Measurements from ENCODE around the gene MSL3B.

MSL3B gene

DNA sequence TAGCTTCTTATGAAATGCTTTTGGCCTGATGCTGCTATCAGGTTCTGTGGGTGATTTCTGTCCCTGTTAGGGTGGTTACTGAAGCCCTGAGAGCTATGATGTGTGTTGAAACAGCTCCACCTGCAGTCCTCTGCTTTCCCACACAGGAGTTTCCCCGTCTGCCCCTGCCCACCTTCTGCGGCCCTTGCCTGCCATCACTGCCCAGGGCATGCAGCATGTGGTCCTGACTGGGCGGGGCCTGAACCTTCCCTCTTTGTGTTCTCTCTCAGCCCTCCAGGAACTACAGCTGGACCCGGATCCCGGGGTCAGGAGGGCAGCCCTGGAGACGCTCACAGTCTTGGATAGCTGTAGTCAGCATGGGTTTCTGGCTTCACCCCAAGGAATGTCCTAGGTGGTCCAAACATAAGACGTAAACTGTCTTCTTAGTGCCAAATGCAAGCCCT is 35.3 kb downstream of the MSL3B start:
- no peaks in the 10 kb centered on the region for H3K27me3 Mint-ChIP-seq (ENCODE audit: low read depth)
- no peaks in the 10 kb centered on the region for H3K9me3 Mint-ChIP-seq
- H3K27ac Mint-ChIP-seq: no peak overlapping the region
- H3K4me1 Mint-ChIP-seq (ENCODE audit: low read depth): peaks cover 3% of the 10 kb centered on the region
- H3K4me3 Mint-ChIP-seq: no peak overlapping the region
- H3K36me3 Mint-ChIP-seq (ENCODE audit: low read depth): peaks cover 24% of the 10 kb centered on the region

DNA sequence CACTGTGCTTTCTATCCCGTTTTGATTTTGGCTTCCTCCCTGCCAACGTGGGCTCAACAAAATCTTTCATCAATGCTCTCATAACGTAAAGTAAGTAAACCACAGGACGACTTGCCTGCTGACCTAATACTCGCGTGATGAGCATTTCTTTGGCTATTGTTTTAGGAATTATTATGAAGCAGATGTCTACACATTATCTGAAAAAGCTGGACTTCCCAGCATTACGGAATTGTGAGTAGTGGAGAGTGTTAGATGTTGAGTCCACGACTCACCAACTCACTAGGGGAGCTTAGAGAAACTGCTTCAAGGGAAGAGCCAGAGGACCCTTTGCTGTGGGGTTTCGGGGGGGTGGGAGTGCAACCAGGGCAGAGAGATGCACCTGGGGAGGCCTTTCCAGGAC is 35.8 kb downstream of the MSL3B start:
- Mint-ChIP-seq H3K4me1 (ENCODE audit: low read depth) (peaks cover 3% of the 10 kb centered on the region), H3K4me3 (no peak overlapping the region), H3K36me3 (ENCODE audit: low read depth) (peaks cover 19% of the 10 kb centered on the region), H3K27ac (no peak overlapping the region), H3K27me3 (ENCODE audit: low read depth) (no peaks in the 10 kb centered on the region), H3K9me3 (no peaks in the 10 kb centered on the region)

DNA sequence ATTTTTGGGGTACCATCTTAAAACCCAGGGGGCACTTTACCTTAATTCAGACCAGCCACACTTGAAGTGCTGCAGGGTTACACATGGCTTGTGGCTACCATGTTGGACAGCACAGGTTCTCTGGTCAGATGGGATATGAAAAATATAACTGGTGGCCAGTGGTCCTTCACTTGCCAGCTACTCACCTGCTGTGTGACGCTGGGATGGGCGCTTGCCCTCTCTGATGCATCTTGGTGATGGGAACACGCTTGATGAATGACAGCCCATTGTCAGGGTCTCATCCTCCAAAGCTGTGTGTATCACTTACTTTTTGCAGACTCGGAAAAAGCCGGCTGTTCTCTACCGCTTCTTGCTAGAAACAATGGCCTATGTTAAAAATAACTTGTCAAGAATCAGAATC is 36.3 kb downstream of the MSL3B start:
- Mint-ChIP-seq H3K36me3 (ENCODE audit: low read depth) (peaks cover 16% of the 10 kb centered on the region), H3K4me3 (no peak overlapping the region), H3K4me1 (ENCODE audit: low read depth) (no peaks in the 10 kb centered on the region), H3K27ac (no peak overlapping the region), H3K27me3 (ENCODE audit: low read depth) (no peaks in the 10 kb centered on the region), H3K9me3 (no peaks in the 10 kb centered on the region)

DNA sequence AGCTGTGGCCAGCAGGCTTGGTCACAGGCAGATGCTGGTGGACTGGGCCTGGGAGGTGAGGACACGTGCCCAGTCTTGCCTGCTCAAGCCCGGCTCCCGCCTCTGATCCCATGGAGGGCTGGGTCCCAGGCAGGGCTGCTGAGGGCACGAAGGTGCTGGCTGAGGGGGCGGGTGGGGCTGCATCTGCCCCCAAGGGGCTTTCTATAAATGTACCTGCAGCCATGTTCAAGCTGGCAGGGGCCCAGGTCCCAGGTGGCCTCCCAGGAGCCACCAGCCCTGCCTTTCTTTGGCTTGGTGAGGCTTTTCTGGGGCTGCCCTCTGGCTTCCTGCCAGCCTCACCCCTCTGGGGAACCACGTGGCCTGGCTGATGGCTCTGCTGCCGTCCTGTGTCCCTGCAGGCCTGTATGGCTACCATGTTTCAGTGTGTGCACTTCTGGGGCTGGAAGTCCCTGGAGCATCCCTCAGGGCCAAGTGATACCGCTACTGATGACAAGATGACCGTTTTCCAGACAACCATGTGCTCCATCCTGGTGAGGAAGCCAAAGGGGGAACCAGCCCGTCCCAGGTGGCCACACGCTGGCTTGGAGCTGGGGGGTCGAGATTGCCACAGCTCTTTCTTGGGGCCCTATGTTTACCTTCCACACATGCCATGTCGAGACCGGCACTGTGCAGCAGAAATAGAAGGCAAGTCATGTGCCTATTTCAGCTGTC is 37.0 kb downstream of the MSL3B start:
- peaks cover 2% of the 10 kb centered on the region for H3K27me3 Mint-ChIP-seq (ENCODE audit: low read depth)
- no peak overlapping the region for H3K27ac Mint-ChIP-seq
- H3K36me3 Mint-ChIP-seq (ENCODE audit: low read depth): peaks cover 11% of the 10 kb centered on the region
- H3K4me3 Mint-ChIP-seq: no peak overlapping the region
- no peaks in the 10 kb centered on the region for H3K9me3 Mint-ChIP-seq
- no peaks in the 10 kb centered on the region for H3K4me1 Mint-ChIP-seq (ENCODE audit: low read depth)

DNA sequence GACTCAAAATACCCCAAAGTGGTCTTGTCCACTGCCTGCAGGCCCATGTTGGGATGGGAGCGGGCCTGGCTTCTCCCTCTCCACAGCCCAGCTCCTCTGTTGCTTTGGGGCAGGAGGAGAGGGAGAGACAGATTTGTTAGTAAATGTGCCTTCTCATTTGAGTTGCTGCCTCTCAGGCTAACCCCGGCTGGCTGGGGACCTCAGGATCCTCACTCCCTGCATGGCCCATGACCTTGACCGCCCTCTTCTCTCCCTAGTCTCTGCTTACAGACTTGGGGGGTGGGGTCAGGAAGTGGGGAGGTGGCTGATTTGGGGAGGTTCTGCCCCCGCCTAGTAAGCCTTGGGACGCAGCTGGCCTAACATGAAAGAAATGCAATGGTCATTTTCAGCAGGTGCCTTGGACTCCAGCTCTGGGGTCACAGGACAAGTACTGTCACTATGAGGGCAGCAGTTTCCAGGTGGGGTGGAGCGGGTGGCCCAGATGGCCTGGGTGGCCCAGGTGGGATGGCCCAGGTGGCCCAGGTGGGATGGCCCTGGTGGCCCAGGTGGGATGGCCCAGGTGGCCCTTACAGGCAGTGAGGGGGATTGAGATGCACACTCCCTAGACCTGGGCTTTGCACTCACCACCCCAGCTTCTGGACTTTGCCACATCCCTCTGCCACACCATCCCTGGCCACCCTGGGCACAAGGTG is 37.9 kb downstream of the MSL3B start:
- Mint-ChIP-seq H3K4me3 (no peak overlapping the region), H3K4me1 (ENCODE audit: low read depth) (no peaks in the 10 kb centered on the region), H3K27ac (no peak overlapping the region), H3K27me3 (ENCODE audit: low read depth) (peaks cover 8% of the 10 kb centered on the region), H3K36me3 (ENCODE audit: low read depth) (peaks cover 9% of the 10 kb centered on the region), H3K9me3 (no peaks in the 10 kb centered on the region)

DNA sequence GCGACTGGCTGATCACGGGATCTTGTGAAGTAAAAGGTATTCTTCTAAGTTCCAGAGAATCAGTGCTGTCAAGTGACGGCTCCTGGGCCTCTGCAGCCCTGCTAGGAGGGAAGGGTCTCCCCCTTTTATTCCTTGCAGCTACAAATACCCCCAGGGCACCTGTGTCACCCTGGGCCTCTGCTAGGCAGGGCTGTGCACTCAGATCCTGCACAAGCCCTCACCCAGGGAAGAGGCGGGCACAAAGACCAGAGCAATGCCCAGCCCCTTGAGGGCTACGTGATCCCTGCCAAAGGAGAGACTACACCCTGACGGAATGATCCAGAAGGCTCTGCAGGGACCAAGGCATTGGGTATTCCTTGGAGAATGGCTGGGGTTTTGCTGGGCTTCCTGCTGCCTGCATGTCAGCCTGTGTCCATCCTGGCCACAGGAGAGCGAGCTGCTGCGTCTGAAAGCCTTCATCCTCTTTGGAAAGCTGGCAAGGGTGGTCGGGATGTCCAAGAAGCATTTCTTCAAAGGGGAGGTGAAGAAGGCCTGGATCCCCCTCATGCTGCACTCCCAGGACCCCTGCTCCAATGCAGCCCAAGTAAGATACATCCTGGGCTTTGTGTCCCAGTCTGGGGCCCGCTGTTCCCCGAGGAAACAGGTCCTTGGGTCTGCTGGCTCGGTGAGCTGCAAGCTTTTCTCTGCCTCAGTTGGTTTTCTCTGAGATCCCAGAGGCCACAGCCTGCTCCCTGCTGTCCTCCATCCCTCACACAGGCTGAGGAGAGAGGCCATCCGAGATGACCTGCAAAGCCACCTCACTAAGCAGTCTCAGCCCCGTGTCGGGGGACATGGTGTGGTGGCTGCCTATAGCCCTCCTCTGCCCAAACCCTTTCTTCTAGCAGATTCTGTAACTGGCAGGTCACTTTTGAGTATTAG is 38.7 kb downstream of the MSL3B start:
- no peak overlapping the region for H3K4me3 Mint-ChIP-seq
- H3K27ac Mint-ChIP-seq: no peak overlapping the region
- H3K9me3 Mint-ChIP-seq: no peaks in the 10 kb centered on the region
- peaks cover 2% of the 10 kb centered on the region for H3K36me3 Mint-ChIP-seq (ENCODE audit: low read depth)
- no peaks in the 10 kb centered on the region for H3K4me1 Mint-ChIP-seq (ENCODE audit: low read depth)
- H3K27me3 Mint-ChIP-seq (ENCODE audit: low read depth): peaks cover 12% of the 10 kb centered on the region

DNA sequence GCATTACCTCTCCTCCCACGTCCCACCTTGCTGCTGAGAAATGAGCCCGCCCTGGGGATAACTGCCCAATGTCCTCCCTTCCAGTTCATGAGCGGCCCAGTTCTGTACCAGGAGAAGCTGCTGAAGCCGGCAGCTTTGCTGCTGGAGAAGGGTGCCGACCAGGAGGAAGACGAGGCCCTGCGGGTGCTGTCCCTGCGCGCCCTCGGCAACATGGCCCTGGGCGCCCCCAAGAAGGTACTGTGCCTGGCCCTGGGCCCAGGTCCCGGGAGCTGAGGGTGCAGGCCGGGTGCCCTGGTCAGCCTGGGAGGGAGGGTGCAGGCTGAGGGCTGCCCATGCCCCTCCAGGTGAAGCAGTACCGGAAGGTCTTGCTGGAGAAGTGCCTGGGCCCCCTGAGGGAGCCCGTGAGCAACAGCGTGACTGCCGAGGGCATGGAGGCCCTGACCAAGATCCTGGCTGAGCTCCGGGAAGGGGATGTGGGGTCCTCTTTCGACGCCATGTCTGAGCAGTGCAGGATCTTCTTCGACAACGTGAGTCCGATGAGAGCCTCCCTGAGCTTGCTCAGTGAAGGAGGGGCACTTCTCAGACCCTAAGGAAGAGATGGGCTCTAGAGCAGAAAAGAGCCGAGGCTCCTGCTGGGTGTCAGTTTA is 39.5 kb downstream of the MSL3B start:
- Mint-ChIP-seq H3K36me3 (ENCODE audit: low read depth) (no peaks in the 10 kb centered on the region), H3K27ac (no peak overlapping the region), H3K4me1 (ENCODE audit: low read depth) (no peaks in the 10 kb centered on the region), H3K9me3 (no peaks in the 10 kb centered on the region), H3K27me3 (ENCODE audit: low read depth) (peaks cover 12% of the 10 kb centered on the region), H3K4me3 (no peak overlapping the region)

DNA sequence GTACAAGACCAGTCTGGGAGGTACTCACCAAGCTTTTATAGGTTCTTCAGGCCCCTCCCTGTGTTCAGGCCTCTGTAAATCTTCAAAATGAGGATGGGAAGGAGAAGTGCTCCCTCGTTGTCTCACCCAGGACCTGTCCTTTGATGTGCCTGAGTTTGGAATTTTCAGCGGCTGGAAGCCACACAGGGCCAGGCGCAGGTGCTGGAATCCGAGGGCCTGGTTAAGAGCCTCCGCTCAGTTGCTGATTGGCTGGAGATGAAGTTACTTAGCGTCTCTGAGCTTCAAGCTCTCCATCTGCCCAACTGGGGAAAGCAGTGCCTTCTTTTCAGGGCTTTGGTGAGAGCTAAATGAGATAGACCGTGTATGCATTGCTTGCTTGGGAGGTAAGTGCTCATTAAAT is 43.8 kb downstream of the MSL3B start:
- H3K36me3 Mint-ChIP-seq (ENCODE audit: low read depth): no peaks in the 10 kb centered on the region
- peaks cover 12% of the 10 kb centered on the region for H3K27me3 Mint-ChIP-seq (ENCODE audit: low read depth)
- H3K9me3 Mint-ChIP-seq: no peaks in the 10 kb centered on the region
- no peak overlapping the region for H3K27ac Mint-ChIP-seq
- H3K4me3 Mint-ChIP-seq: no peak overlapping the region
- no peaks in the 10 kb centered on the region for H3K4me1 Mint-ChIP-seq (ENCODE audit: low read depth)

DNA sequence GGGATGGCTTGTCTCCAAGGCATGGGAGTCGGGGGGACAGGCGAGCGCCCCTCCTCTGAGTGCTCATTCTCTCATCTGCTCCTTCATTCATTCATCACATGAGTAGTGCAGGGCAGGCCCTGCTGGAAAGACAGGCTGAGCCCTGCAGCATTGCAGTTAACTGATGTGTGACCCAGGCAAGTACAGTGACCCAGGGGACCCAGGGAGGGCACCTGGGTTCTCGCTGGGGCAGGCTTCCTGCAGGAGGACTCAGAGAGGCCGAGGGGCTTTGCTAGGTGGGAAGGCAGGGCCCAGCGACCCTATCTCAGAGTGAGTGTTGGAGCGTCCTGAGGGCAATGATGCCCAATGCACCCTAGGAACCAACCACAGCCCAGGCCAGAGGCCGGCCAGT is 44.5 kb downstream of the MSL3B start:
- Mint-ChIP-seq H3K36me3 (ENCODE audit: low read depth) (no peaks in the 10 kb centered on the region), H3K4me1 (ENCODE audit: low read depth) (no peaks in the 10 kb centered on the region), H3K27ac (no peak overlapping the region), H3K27me3 (ENCODE audit: low read depth) (peaks cover 12% of the 10 kb centered on the region), H3K9me3 (no peaks in the 10 kb centered on the region), H3K4me3 (no peak overlapping the region)

DNA sequence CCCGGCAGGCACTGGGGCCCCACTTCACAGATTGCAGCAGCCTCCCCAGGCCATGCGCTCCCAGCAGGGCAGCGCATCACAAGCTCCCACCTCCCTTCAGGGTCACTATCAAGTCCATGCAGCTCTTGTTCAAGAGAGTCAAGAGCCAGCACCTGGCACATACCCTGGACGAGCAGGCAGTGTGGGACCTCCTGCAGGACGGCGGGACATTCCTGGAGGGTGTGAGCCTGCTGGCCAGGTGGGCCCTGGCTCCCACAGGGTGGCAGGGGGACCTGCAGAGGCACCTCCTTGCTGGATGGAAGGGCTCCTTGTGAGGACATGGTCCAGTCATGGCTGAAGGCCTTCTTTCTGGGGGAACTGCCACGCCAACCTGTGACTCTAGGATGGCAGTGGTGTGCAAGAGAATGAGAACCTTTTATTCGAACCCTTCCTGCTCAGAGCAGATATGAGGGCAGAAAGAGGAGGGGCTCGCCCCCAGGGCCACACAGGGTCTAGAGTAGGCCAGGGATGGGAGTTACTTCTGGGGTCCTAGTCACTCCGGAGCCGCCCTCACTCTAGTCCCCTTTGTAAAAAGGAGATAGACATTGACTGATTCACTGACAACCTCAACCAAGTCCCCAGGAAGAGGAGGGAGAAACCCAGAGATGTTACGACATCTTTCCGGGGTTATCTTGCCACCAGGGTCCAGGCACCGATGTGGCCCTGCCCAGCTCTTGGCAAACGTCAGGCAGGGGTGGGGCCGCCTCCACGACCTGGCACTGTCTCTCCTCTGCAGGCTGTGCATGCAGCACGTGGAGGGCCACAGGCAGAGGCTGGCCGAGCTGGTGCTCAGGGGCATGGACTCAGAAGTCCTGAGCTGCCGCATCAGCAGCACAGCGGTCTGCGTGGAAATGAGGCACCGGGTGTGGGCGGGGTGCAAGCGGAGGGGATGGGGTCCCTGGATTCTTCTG is 45.1 kb downstream of the MSL3B start:
- H3K9me3 Mint-ChIP-seq: no peaks in the 10 kb centered on the region

DNA sequence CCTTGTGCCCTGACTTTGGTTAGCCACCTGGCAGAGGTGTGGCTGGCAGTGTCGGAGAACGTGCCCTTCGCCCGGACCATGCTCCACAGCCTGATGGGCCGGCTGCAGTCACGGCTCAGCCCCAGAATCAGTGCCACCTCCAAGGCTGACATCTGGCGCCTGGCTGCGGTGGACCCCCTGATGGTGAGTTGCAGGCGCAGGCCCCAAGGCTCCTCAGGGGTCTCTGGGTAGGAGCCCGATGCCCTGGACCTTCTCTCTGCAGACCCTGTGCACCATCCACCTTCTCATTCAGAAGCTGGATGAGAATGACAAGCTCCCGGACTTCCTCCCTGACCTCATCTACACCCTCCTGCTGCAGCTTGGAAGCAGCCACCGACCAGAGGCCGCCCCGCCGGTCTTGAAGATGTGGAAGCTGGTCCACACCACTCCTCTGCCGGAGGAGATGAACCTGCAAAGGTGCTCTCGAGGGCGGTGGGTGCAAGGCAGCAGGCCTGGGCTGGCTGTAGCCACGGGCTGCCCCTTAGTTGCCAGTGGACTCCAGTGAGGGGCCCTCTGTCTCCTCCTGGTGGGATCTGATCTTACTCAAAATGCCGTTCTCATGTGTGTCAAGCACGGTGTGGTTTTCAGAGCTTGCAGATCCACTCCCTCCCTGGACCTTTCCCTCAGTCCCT is 46.0 kb downstream of the MSL3B start:
- peaks cover 12% of the 10 kb centered on the region for H3K27me3 Mint-ChIP-seq (ENCODE audit: low read depth)
- H3K4me3 Mint-ChIP-seq: no peak overlapping the region
- no peaks in the 10 kb centered on the region for H3K4me1 Mint-ChIP-seq (ENCODE audit: low read depth)
- no peak overlapping the region for H3K27ac Mint-ChIP-seq
- H3K36me3 Mint-ChIP-seq (ENCODE audit: low read depth): no peaks in the 10 kb centered on the region
- H3K9me3 Mint-ChIP-seq: no peaks in the 10 kb centered on the region

More for the DNA sequence above, 45.1 kb downstream of the MSL3B start:
- Mint-ChIP-seq H3K4me3 (no peak overlapping the region), H3K27me3 (ENCODE audit: low read depth) (peaks cover 12% of the 10 kb centered on the region), H3K4me1 (ENCODE audit: low read depth) (no peaks in the 10 kb centered on the region), H3K27ac (no peak overlapping the region), H3K36me3 (ENCODE audit: low read depth) (no peaks in the 10 kb centered on the region)

DNA sequence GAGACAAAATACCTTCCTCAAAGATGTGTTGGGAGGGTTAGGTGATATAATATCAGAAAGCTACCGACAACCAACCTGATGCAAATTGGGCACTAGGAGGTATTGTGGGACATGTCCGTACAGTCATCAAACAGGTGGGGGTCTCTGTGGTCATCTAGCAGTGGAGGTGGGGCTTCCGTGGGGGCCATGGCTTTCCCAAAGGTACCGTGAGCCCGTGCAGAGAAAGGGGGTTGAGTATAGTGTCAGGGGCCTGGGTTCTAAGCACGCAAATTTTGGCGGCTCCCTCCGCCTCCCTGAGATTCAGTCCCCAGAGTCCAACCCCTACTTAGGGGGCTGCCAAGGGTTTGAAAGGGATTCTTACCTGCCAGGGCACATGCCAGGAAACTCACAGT is 46.5 kb downstream of the MSL3B start:
- Mint-ChIP-seq H3K4me3 (no peak overlapping the region), H3K36me3 (ENCODE audit: low read depth) (no peaks in the 10 kb centered on the region)

DNA sequence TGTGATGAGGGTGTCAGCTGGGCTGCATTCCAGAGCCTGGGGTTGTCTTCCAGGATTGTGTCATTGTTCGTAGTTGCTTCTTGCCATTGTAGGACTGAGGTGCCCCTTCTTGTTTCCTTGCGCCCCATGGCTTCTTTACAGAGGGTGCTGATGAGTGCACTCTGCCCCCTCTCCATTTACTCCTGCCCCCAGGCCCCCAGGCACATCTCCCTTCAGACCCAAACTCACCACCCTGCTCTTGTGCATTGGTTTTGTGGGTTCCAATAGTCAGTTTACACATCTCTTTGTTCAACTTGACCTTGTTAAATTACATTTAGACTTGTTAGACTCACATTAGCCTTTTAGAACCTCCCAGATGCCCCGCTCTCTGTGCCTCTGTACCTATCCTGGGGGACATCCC is 47.0 kb downstream of the MSL3B start:
- Mint-ChIP-seq H3K4me1 (ENCODE audit: low read depth) (no peaks in the 10 kb centered on the region), H3K27ac (no peak overlapping the region), H3K9me3 (no peaks in the 10 kb centered on the region), H3K27me3 (ENCODE audit: low read depth) (peaks cover 10% of the 10 kb centered on the region), H3K36me3 (ENCODE audit: low read depth) (no peaks in the 10 kb centered on the region), H3K4me3 (no peak overlapping the region)

More for the DNA sequence above, 46.5 kb downstream of the MSL3B start:
- no peaks in the 10 kb centered on the region for H3K4me1 Mint-ChIP-seq (ENCODE audit: low read depth)
- H3K27ac Mint-ChIP-seq: no peak overlapping the region
- no peaks in the 10 kb centered on the region for H3K9me3 Mint-ChIP-seq
- peaks cover 12% of the 10 kb centered on the region for H3K27me3 Mint-ChIP-seq (ENCODE audit: low read depth)

Measured in T-helper 1 cell treated with Interleukin-12 subunit alpha and Interleukin-12 subunit beta and Interleukin-4 antibody, amounts not matched to agents 30 μg/mL and 1 μg/mL, for 36 hours (primary cell).